Right cardiac atrium (tissue), 5 donors: ENCODE measurements around the gene BOD1. TPM values are rescaled to one million over a fixed set of nuclear protein-coding genes. Genes with fewer than 3 reads are reported as not detected.

Source experiments
- ATAC-seq, 2 donors: fragments of 200-7000 bp; cut with Tn5 transposase; one replicate each; pipeline versions ENCODE4 v1.8.0 to v1.9.1; 2020; ENCODE audit warnings: moderate library complexity in 2 of 2, mild to moderate bottlenecking in 1 of 2
- DNase-seq, 3 donors: peaks; one replicate each; pipeline ENCODE4 v3.0.0-alpha.2; 2020
- H3K27ac ChIP-seq: one replicate; pipeline ENCODE4 v1.5.1; 2013; ENCODE audit warnings: mild to moderate bottlenecking, low read length, control low read depth, moderate library complexity
- H3K27me3 ChIP-seq: one replicate; pipeline ENCODE4 v1.6.1; 2013; ENCODE audit not compliant: control insufficient read depth, insufficient read depth
- H3K4me1 ChIP-seq: one replicate; pipeline ENCODE4 v1.6.1; 2013; ENCODE audit warnings: low read length; ENCODE audit not compliant: control insufficient read depth, insufficient read depth
- H3K4me3 ChIP-seq: one replicate; pipeline ENCODE4 v1.5.1; 2013; ENCODE audit warnings: low read length, control low read depth
- H3K9me3 ChIP-seq: one replicate; pipeline ENCODE4 v1.6.1; 2013; ENCODE audit warnings: low read length; ENCODE audit not compliant: control insufficient read depth
- WGBS: extraction: QIAGEN DNeasy Blood & Tissue Kit; methylation state at CpG from one replicate; pipeline ENCODE4 v1.1.7; 2013; 5-methylcytosine and 5-hydroxymethylcytosine counted together
- intact Hi-C, 4 donors: fragments of 100-400 bp; cut with DNase I; formaldehyde crosslinking; loops; one replicate each; pipeline versions ENCODE4 v1.11.0 to v1.14.0; 2022 to 2023
- polyA plus RNA-seq: library from polyadenylated mRNA; stranded (reverse); fragments of 200-250 nt; gene quantifications from one replicate; pipeline ENCODE4 v1.2.3, GENCODE V29; 2013
- total RNA-seq, 4 donors: library from RNA; stranded (reverse); fragmentation: NEBNext Ultra II Directional; extraction: Animal tissue kit (Norgen Biotek cat#: 25700); gene quantifications; one replicate each; pipeline ENCODE4 v1.2.1, GENCODE V29; 2021
- donor health status: healthy with polysubstance abuse.
- donor health status: DM: no; HTN: yes; CAD: no.
- donor health status: DM: no; HTN: no; CAD: no.
- donor health status: DM: no; HTN: yes; CAD: no; lungs with severe emphysema.
- donor health status: DM: yes; HTN: yes; CAD: no.

BOD1 gene
- total and polyA plus RNA-seq, 5 donors, result 29.0 to 53.6 (median 44.1) TPM

DNA sequence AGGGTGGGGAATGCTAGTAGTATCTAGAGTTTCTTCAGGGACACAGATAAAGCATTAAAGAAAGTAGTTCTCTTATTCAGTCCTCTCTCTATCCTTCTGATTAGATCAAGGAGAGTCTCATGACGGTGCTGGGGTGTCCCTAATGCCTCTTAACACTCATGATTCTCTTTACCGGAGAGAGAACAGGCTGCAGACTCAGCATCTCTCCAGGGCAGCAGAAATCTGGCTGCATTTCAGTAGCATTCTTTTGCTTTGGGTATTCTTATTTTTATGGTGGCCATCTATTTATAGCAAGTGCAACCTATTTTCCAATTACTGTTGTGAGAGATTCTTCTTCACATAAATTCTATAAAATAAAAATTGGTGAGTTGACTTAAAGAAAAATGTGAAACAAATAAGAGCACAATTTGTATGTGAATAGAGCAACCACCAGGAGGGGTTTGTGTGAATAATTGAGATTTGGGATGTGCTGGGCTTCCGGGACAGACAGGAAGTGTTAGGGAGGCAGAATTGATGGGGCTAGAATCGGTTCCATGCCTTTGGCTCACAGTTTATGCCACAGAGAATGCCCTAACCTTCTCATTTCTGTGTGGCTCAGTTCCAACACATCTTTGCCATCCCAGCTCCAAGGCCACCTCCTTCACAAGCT is 23.8 kb upstream of the BOD1 start:
- H3K9me3 ChIP-seq, result no peaks in the 10 kb centered on the region
- H3K4me3 ChIP-seq, result no peak overlapping the region
- H3K4me1 ChIP-seq, result peaks cover 5% of the 10 kb centered on the region
- H3K27ac ChIP-seq, result no peak overlapping the region
- WGBS, result 38% methylated on average over 4 of the region's 4 CpGs
- DNase-seq (no peak), ATAC-seq (no peak)
- intact Hi-C loops, result loop anchor here in 1 of 4 donors (10.0 kb wide), 1 partner anchor 125 kb away; no protein-coding TSS in a partner anchor
- H3K27me3 ChIP-seq, result no peaks in the 10 kb centered on the region

DNA sequence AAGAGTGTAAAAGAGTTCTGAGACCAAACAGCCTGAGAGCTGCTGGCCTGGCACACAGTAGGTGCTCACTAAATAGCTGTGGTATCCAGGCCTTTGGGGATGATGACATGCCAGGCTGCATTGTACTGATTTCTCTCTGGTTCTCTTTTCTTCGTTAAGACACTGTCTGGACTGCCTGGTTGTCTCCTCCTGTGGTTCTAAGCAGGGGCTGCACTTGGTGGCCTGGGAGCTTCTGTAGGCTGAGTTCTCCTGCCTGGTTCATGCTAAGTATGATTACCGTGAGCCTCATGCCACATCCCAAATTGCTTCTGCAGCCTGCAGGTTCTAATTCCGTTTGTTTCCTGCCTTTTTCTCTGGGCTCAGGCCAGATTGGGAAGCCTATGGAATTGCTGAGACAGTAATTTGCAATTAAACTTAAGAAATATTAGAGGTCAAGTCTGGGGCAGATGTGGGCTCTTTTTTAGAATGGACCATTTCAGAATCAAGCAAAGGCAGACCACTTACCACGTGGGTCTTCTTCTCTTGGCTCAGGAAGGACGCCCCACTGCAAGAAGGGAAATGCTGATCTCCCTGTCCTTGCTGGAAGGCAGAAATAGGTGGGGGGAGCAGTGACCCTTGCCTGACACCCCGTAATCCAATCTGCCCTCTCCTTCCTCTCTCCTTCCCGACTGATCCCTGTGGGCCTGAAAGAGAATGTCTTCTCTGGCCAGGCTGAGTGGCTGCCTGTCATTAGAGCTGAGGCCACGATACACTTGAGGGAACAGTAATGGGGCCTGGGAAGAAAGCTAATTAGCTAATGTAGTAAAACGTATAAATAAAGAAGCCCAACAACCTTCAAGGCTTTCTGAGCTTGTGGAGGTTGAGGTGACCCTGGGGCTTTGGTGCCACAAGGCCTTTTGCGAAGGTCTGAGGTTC is 21.9 kb upstream of the BOD1 start:
- Histone ChIP-seq H3K9me3 (no peaks in the 10 kb centered on the region), H3K4me1 (peaks cover 5% of the 10 kb centered on the region), H3K27ac (no peak overlapping the region), H3K4me3 (no peak overlapping the region), H3K27me3 (no peaks in the 10 kb centered on the region)
- intact Hi-C loops, result no loop called here
- ATAC-seq (no peak), DNase-seq (no peak)
- 57% methylated on average over 10 of the region's 10 CpGs for WGBS

DNA sequence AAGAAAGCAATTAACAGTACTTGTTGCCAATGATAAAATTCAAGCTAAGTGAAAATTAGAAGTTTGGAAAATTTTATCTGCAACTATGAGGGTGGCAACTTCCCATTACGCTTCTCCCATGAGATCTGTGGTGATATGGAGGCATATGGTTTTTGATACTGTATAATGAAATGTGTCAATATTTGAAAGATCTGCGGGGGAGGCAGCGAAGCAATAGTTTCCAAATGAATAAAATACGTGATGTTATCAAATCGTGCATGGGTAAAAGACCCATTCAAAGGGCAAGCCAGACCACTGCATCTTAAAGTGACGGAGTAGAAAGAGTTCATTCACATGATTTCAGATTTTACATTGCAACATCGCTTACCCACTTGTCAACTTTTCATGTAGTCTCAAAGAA is 20.9 kb upstream of the BOD1 start:
- peaks cover 5% of the 10 kb centered on the region for H3K4me1 ChIP-seq
- intact Hi-C loops, result no loop called here
- 73% methylated on average over 7 of the region's 7 CpGs for WGBS
- H3K9me3 ChIP-seq, result no peaks in the 10 kb centered on the region
- no peak overlapping the region for H3K4me3 ChIP-seq
- H3K27ac ChIP-seq, result no peak overlapping the region
- ATAC-seq, result no peak
- DNase-seq, result no peak
- no peaks in the 10 kb centered on the region for H3K27me3 ChIP-seq

DNA sequence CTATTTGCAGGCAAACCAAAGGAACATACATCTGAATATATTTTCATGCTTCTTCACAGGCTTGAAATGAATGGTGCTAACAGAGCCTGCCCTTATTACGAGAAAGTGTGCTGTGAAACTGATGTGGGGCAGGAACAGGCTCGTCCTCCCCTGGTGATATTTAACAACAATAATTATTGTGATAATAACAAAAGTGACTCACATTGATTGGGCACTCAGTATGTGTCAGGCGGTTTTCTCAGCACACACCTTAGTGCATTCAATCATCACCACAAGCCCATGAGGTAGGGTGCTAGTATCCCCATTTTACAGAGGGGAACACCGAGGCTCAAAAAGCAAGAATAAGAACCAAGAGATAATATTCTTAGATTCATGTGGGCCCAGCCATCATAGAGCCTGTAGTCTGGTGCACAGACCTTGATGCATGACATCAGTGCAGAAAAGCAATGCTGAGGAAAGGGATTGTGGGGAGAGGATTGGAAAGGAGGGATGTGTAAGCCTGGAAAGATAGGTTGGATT is 18.1 kb upstream of the BOD1 start:
- no peak overlapping the region for H3K4me3 ChIP-seq
- no peak for ATAC-seq
- H3K9me3 ChIP-seq, result no peaks in the 10 kb centered on the region
- intact Hi-C loops, result no loop called here
- no peak overlapping the region for H3K27ac ChIP-seq
- whole genome bisulfite sequencing, result 89% methylated on average over 4 of the region's 4 CpGs
- no peaks in the 10 kb centered on the region for H3K27me3 ChIP-seq
- no peak for DNase-seq
- peaks cover 2% of the 10 kb centered on the region for H3K4me1 ChIP-seq

DNA sequence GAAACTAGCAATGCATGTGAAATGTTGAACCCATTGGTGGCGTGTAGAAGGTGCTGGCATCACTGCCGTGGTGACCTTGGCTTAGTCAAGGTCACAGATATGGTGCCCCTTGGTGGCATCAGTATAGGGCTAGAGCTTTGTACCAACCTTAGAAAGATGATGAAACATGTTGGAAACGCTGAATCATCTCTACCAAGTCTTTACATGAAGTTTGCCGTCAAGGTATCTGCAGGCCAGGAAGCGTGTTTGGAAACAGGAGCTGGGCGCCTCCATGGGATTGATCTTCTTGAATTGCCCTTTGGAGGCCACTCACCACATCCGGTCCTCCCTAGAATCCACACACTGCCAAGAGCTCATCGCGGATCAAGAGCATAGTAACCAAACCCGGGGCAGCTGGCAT is 16.9 kb upstream of the BOD1 start:
- no peaks in the 10 kb centered on the region for H3K4me1 ChIP-seq
- intact Hi-C loops, result no loop called here
- H3K27ac ChIP-seq, result no peak overlapping the region
- H3K9me3 ChIP-seq, result no peaks in the 10 kb centered on the region
- WGBS, result 92% methylated on average over 10 of the region's 10 CpGs
- H3K4me3 ChIP-seq, result no peak overlapping the region
- no peak for DNase-seq
- no peak for ATAC-seq
- H3K27me3 ChIP-seq, result no peaks in the 10 kb centered on the region

DNA sequence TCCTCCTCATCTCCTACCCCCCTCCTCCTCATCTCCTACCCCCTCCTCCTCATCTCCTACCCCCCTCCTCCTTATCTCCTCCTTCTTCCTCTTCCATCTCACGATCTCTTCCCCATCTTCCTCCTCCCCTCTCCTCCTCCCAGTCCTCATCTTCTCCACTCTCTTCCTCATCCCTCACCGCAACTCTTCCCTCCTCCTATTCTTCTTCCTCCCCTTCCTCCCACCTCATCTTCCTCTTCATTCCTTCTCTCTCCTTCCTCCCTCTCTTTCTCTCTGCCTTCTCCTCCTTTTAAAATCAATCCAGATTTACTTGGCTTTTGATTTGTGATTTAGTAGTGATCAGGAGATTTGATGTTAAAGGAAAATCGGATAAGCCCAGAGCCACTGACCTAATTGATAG is 15.0 kb upstream of the BOD1 start:
- Histone ChIP-seq H3K9me3 (no peaks in the 10 kb centered on the region), H3K27ac (no peak overlapping the region), H3K4me1 (no peaks in the 10 kb centered on the region), H3K27me3 (no peaks in the 10 kb centered on the region), H3K4me3 (no peak overlapping the region)
- DNase-seq (no peak), ATAC-seq (no peak)
- intact Hi-C loops, result no loop called here
- WGBS, result 59% methylated on average over 3 of the region's 3 CpGs

DNA sequence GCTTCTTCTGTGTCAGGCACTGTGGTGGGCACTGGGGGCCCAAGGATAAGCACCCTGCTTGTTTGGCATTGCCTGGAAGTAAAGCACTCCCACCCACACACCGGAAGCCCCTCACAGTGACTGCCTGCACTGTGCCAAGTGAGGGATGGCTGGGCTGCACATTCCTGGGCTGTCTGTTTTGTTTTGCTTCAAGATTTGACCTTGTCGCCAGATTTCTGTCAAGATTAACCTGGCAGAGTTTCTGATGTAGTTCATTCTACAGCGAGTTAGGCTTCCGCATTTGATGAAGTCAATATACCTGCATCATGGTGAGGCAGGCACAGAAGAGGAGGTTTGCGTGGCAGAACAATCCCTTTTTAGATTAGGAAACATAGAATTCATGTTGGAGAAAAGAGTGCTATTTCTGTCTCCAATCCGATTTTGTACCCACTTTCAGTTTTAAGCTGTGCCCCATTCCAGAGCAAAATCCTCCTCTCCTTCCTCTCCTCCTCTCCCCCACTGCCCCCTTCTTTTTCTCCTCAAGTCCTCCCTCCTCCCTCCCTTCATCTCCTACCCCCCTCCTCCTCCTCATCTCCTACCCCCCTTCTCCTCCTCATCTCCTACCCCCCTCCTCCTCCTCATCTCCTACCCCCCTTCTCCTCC is 14.4 kb upstream of the BOD1 start:
- DNase-seq (no peak), ATAC-seq (no peak)
- Histone ChIP-seq H3K4me1 (no peaks in the 10 kb centered on the region), H3K27ac (no peak overlapping the region), H3K9me3 (no peaks in the 10 kb centered on the region), H3K27me3 (no peaks in the 10 kb centered on the region), H3K4me3 (no peak overlapping the region)
- 48% methylated on average over 6 of the region's 6 CpGs for WGBS
- intact Hi-C loops, result no loop called here

DNA sequence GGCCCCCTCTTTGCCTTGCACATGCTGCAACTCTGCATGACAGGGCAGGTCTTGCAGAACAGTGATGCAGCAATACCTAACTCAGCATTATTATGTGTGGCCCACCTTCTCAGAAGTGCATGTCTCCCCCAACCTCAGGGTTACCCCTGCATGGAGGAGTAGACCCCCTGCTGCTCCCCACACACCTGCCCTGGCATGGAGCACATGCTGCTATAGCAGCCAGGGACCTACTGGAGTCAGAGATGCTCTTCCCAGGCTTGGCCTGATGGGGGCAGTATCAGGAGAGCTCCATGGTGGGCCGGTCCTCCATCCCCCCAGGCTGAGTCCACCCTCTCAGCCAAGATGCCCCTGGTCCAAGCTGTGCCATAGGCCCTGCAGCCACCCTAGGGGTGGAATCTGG is 13.2 kb upstream of the BOD1 start:
- WGBS, result 81% methylated on average over 1 of the region's 1 CpG
- no peak for ATAC-seq

DNA sequence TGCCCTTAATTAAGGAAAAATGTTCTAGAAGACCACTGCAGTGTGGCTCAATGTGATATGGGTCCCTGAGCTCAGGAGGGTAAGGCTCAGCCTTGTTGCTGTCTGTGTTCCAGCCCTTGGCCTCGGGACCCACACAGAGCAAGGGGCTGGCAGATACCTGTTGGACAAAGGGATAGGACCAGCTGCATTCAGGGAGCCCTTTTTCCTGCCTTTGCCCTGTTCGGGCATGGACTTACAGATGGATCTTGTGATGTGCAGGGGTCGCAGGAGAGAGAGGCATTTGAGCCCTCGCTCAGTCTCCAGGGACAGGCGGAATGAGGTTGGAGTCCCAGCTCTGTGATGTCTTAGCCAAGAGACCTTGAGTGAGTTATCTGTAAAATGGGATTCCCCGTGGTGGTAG is 12.1 kb upstream of the BOD1 start:
- intact Hi-C loops, result loop anchor here in 1 of 4 donors (10.0 kb wide), 1 partner anchor 686 kb away; no protein-coding TSS in a partner anchor
- Histone ChIP-seq H3K4me3 (no peak overlapping the region), H3K9me3 (no peaks in the 10 kb centered on the region), H3K27me3 (no peaks in the 10 kb centered on the region), H3K4me1 (peaks cover 5% of the 10 kb centered on the region), H3K27ac (no peak overlapping the region)
- ATAC-seq (no peak), DNase-seq (no peak)
- 86% methylated on average over 6 of the region's 6 CpGs for WGBS

More for the DNA sequence above, 13.2 kb upstream of the BOD1 start:
- no peaks in the 10 kb centered on the region for H3K9me3 ChIP-seq
- H3K4me1 ChIP-seq, result peaks cover 5% of the 10 kb centered on the region
- intact Hi-C loops, result loop anchor here in 1 of 4 donors (10.0 kb wide), 1 partner anchor 685 kb away; no protein-coding TSS in a partner anchor
- no peak for DNase-seq
- no peak overlapping the region for H3K27ac ChIP-seq
- H3K4me3 ChIP-seq, result no peak overlapping the region
- H3K27me3 ChIP-seq, result no peaks in the 10 kb centered on the region

DNA sequence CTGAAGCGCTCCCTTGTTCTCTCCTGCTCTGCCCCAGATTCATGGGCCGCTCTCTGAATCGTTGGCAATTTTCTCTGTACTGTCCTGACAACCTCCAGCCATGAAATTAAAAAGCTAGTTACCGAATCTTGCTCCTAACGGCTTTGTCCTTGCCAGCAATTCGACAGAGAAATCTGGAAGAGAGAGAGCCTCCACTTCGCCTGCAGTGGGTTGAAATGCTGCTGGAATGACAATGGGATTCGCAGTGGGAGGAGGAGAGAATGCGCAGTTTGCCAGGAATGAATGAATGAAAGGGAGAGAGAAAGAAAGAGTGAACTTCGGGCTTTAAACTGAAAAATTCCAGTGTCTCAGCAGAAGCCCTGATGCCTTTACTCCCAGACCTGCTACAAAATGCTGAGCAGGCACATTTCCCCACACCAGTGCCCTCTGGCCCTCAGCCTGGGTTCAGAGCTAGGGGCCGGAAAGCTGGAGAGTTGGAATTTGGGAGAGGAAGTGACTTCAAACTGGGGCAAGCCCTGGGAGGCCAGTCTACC is 11.5 kb upstream of the BOD1 start:
- DNase-seq, result no peak
- H3K4me1 ChIP-seq, result peaks cover 5% of the 10 kb centered on the region
- no peak for ATAC-seq
- WGBS, result 54% methylated on average over 11 of the region's 11 CpGs
- no peak overlapping the region for H3K4me3 ChIP-seq
- intact Hi-C loops, result loop anchor here in 1 of 4 donors (10.0 kb wide), 1 partner anchor 687 kb away; no protein-coding TSS in a partner anchor
- H3K27me3 ChIP-seq, result no peaks in the 10 kb centered on the region
- no peaks in the 10 kb centered on the region for H3K9me3 ChIP-seq
- H3K27ac ChIP-seq, result no peak overlapping the region
